HG02870 (cell line): ENCODE measurements around the gene ARMC9.

Experiments
- ATAC-seq: cut with Tn5 transposase; IDR thresholded peaks from one replicate; pipeline ENCODE4 v1.9.1; 2021; ENCODE audit warnings: mild to moderate bottlenecking, moderate library complexity; ENCODE audit not compliant: unreplicated experiment

ARMC9 gene

GRCh38 chr2:231308219-231308618 is 109.8 kb downstream of the ARMC9 start:
- ATAC-seq, result no peak

GRCh38 chr2:231308631-231309428 is 110.4 kb downstream of the ARMC9 start:
- ATAC-seq, result no peak

GRCh38 chr2:231312066-231312465 is 113.6 kb downstream of the ARMC9 start:
- ATAC-seq, result no peak

- ATAC-seq, result no peak
Observed at GRCh38 chr2:231315896-231316295, 117.5 kb downstream of the ARMC9 start.

- ATAC-seq, result no peak
Observed at GRCh38 chr2:231317579-231317978, 119.1 kb downstream of the ARMC9 start.

- ATAC-seq, result no peak
Observed at GRCh38 chr2:231318436-231318835, 120.0 kb downstream of the ARMC9 start.

GRCh38 chr2:231318954-231319353 is 120.5 kb downstream of the ARMC9 start:
- no peak for ATAC-seq

GRCh38 chr2:231319867-231320266 is 121.4 kb downstream of the ARMC9 start:
- no peak for ATAC-seq

- no peak for ATAC-seq
Observed at GRCh38 chr2:231321021-231321420, 122.6 kb downstream of the ARMC9 start.

- no peak for ATAC-seq
Observed at GRCh38 chr2:231321556-231322334, 123.3 kb downstream of the ARMC9 start.

GRCh38 chr2:231323316-231323715 is 124.9 kb downstream of the ARMC9 start:
- ATAC-seq, result no peak

- ATAC-seq, result no peak
Observed at GRCh38 chr2:231325826-231326225, 127.4 kb downstream of the ARMC9 start.

- no peak for ATAC-seq
Observed at GRCh38 chr2:231326404-231326803, 128.0 kb downstream of the ARMC9 start.

- no peak for ATAC-seq
Observed at GRCh38 chr2:231330311-231330710, 131.9 kb downstream of the ARMC9 start.

- ATAC-seq, result no peak
Observed at GRCh38 chr2:231331533-231331932, 133.1 kb downstream of the ARMC9 start.

GRCh38 chr2:231332388-231332787 is 134.0 kb downstream of the ARMC9 start:
- no peak for ATAC-seq

GRCh38 chr2:231332872-231333500 is 134.6 kb downstream of the ARMC9 start:
- ATAC-seq, result no peak

GRCh38 chr2:231334179-231334930 is 135.9 kb downstream of the ARMC9 start:
- ATAC-seq, result no peak

GRCh38 chr2:231334981-231335380 is 136.6 kb downstream of the ARMC9 start:
- no peak for ATAC-seq

- ATAC-seq, result no peak
Observed at GRCh38 chr2:231335591-231335990, 137.2 kb downstream of the ARMC9 start.

GRCh38 chr2:231336236-231336635 is 137.8 kb downstream of the ARMC9 start:
- no peak for ATAC-seq
